ENCODE data around the gene DOCK7. TPM values are rescaled to one million over a fixed set of nuclear protein-coding genes. Genes with fewer than 3 reads are reported as not detected.

Gene DOCK7
- total RNA-seq, 1 experiment from 2014 or later: 43.6 TPM

DNA sequence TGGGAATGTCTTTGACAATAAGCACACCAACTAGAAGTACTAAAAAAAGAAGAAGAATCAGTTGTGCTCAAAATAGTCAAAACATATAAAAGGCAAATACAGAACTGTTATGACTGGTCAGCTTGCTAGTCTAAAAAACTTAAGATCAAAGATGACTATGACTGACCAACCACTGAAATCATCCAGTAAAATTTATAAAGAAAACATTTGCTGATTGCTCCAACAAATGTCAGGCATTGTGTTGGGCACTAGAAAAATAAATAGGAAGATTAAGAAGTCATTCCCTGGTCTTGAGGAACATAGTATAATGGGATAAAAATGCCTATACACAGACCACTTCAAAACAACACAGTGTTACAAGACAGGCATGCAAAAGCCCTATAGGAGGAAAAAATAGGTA is 100.2 kb downstream of the DOCK7 start:
- Mint-ChIP-seq H3K27ac (ENCODE audit: unreplicated experiment) (no peak overlapping the region), H3K36me3 (ENCODE audit: insufficient read depth, unreplicated experiment) (no peaks in the 10 kb centered on the region), H3K4me1 (ENCODE audit: low read depth, unreplicated experiment) (no peaks in the 10 kb centered on the region), H3K4me3 (ENCODE audit: unreplicated experiment) (no peak overlapping the region), H3K9me3 (ENCODE audit: unreplicated experiment) (no peaks in the 10 kb centered on the region), H3K27me3 (ENCODE audit: insufficient read depth, unreplicated experiment) (no peaks in the 10 kb centered on the region)
- ChIA-PET POLR2A (no interaction called here), CTCF (no interaction called here)
- no peak for DNase-seq
- BruUV-seq (replicated peaks): no TSS peak
- no peaks in the 10 kb centered on the region for H3K27me3 ChIP-seq (replicated peaks; ENCODE audit: control insufficient read depth, insufficient read depth, low read length)
- no peaks in the 10 kb centered on the region for H3K9me3 ChIP-seq
- H3K36me3 ChIP-seq (ENCODE audit: control insufficient read depth, insufficient read depth, low read length): no peaks in the 10 kb centered on the region
- intact Hi-C loops (cut with micrococcal nuclease; ENCODE audit: unreplicated experiment): no loop called here
- H3K4me3 ChIP-seq (ENCODE audit: low read depth, low read length): no peak overlapping the region
- H3K4me1 ChIP-seq: no peaks in the 10 kb centered on the region; the same call in 1 of the 2 replicates
- TF ChIP-seq, protein P1, sequence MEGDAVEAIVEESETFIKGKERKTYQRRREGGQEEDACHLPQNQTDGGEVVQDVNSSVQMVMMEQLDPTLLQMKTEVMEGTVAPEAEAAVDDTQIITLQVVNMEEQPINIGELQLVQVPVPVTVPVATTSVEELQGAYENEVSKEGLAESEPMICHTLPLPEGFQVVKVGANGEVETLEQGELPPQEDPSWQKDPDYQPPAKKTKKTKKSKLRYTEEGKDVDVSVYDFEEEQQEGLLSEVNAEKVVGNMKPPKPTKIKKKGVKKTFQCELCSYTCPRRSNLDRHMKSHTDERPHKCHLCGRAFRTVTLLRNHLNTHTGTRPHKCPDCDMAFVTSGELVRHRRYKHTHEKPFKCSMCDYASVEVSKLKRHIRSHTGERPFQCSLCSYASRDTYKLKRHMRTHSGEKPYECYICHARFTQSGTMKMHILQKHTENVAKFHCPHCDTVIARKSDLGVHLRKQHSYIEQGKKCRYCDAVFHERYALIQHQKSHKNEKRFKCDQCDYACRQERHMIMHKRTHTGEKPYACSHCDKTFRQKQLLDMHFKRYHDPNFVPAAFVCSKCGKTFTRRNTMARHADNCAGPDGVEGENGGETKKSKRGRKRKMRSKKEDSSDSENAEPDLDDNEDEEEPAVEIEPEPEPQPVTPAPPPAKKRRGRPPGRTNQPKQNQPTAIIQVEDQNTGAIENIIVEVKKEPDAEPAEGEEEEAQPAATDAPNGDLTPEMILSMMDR (IDR thresholded peaks at IDR 0.05; ENCODE audit: insufficient read depth in 1 of 2, low read depth in 1 of 2, low read length in 1 of 2, severe bottlenecking in 1 of 2, unreplicated experiment in 1 of 2): no peak

DNA sequence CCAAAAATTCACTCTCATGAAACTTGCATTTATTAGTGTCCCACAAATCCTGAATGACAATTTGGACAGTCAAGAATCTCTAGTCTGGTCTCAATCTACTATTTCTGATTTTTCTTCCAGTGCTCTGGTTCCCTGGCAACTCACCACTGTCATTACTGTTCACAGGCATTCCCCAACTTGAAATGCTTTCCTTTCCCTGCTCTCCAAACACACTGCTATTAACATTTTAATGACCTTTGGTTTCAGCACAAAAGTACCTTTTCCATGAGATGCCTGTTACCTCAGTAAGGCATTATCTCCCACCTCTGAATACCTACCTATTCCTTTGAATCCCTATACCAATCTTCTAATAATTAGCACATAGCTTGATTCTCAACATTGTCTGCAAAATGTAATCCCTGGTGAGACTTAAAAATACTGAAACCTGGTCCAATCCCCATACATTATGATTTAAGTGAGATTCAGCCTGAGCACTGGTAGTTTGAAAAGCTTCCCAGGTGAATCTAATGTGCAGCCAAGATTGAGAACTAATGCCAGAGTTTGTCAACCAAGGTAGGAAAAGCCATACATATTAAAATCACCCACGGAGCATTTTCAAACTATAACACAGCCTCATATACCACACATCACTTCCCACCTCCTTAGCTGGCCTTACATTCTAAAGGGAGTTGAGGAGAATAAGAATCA is 102.6 kb downstream of the DOCK7 start:
- no peaks in the 10 kb centered on the region for H3K9me3 Mint-ChIP-seq (ENCODE audit: unreplicated experiment)
- no peaks in the 10 kb centered on the region for H3K9me3 ChIP-seq
- POLR2A ChIA-PET: no interaction called here
- TF ChIP-seq, protein P1 (IDR thresholded peaks at IDR 0.05; ENCODE audit: insufficient read depth in 1 of 2, low read depth in 1 of 2, low read length in 1 of 2, severe bottlenecking in 1 of 2, unreplicated experiment in 1 of 2): no peak
- no peaks in the 10 kb centered on the region for H3K27me3 Mint-ChIP-seq (ENCODE audit: insufficient read depth, unreplicated experiment)
- H3K36me3 Mint-ChIP-seq (ENCODE audit: insufficient read depth, unreplicated experiment): peaks cover 15% of the 10 kb centered on the region
- H3K4me3 ChIP-seq (ENCODE audit: low read depth, low read length): no peak overlapping the region
- intact Hi-C loops (cut with micrococcal nuclease; ENCODE audit: unreplicated experiment): no loop called here
- no peaks in the 10 kb centered on the region for H3K36me3 ChIP-seq (ENCODE audit: control insufficient read depth, insufficient read depth, low read length)
- no peaks in the 10 kb centered on the region for H3K27me3 ChIP-seq (replicated peaks; ENCODE audit: control insufficient read depth, insufficient read depth, low read length)
- H3K27ac Mint-ChIP-seq (ENCODE audit: unreplicated experiment): no peak overlapping the region
- no peak overlapping the region for H3K4me3 Mint-ChIP-seq (ENCODE audit: unreplicated experiment)
- no peaks in the 10 kb centered on the region; the same call in 1 of the 2 replicates for H3K4me1 ChIP-seq
- CTCF ChIA-PET: no interaction called here
- no peaks in the 10 kb centered on the region for H3K4me1 Mint-ChIP-seq (ENCODE audit: low read depth, unreplicated experiment)
- BruUV-seq (replicated peaks): no TSS peak
- no peak for DNase-seq

DNA sequence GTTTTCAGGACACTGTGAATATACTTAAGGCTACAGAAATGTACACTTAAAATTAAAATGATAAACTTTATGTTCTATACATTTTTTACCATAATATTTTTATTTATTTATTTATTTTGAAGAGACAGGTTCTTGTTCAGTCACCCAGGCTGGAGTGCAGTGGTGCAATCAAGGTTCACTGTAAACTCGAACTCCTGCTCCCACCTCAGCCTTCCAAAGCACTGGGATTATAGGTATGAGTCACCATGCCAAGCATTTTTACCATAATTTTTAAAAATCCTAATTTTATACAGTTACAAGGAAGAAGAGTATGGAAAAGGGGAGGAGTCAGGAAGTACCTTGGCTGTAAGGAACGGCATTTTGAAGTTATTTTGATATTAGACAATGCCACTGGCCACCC is 114.5 kb downstream of the DOCK7 start:
- no peaks in the 10 kb centered on the region for H3K4me1 Mint-ChIP-seq (ENCODE audit: low read depth, unreplicated experiment)
- BruUV-seq (replicated peaks): no TSS peak

More for the DNA sequence above, 114.5 kb downstream of the DOCK7 start:
- H3K36me3 ChIP-seq (ENCODE audit: control insufficient read depth, insufficient read depth, low read length): no peaks in the 10 kb centered on the region
- Mint-ChIP-seq H3K27ac (ENCODE audit: unreplicated experiment) (no peak overlapping the region), H3K36me3 (ENCODE audit: insufficient read depth, unreplicated experiment) (peaks cover 10% of the 10 kb centered on the region), H3K9me3 (ENCODE audit: unreplicated experiment) (peaks cover 4% of the 10 kb centered on the region), H3K27me3 (ENCODE audit: insufficient read depth, unreplicated experiment) (no peaks in the 10 kb centered on the region), H3K4me3 (ENCODE audit: unreplicated experiment) (no peak overlapping the region)
- H3K4me1 ChIP-seq: no peaks in the 10 kb centered on the region
- H3K27me3 ChIP-seq (replicated peaks; ENCODE audit: control insufficient read depth, insufficient read depth, low read length): no peaks in the 10 kb centered on the region
- no peaks in the 10 kb centered on the region for H3K9me3 ChIP-seq
- TF ChIP-seq, protein P1 (IDR thresholded peaks at IDR 0.05; ENCODE audit: insufficient read depth in 1 of 2, low read depth in 1 of 2, low read length in 1 of 2, severe bottlenecking in 1 of 2, unreplicated experiment in 1 of 2): no peak
- no peak for DNase-seq
- POLR2A ChIA-PET: no interaction called here
- H3K4me3 ChIP-seq (ENCODE audit: low read depth, low read length): no peak overlapping the region
- CTCF ChIA-PET: no interaction called here
- intact Hi-C loops (cut with micrococcal nuclease; ENCODE audit: unreplicated experiment): no loop called here
